Activated naive CD8-positive, alpha-beta T cell treated with anti-CD3 and anti-CD28 coated beads for 36 hours (primary cell): ENCODE data around the gene EWSR1. TPM values are rescaled to one million over a fixed set of nuclear protein-coding genes. Genes with fewer than 3 reads are reported as not detected.

ENCODE experiments used
- DNase-seq: peaks from one replicate; pipeline ENCODE4 v3.0.0; 2021
- H3K27ac Mint-ChIP-seq: one replicate; pipeline ENCODE4 v1.8.0; 2022; ENCODE audit warnings: mild to moderate bottlenecking, moderate library complexity, mixed read lengths
- H3K27me3 Mint-ChIP-seq: one replicate; pipeline ENCODE4 v1.8.0; 2022; ENCODE audit warnings: mild to moderate bottlenecking, mixed read lengths
- H3K36me3 Mint-ChIP-seq: one replicate; pipeline ENCODE4 v1.8.0; 2021; ENCODE audit warnings: mild to moderate bottlenecking, mixed read lengths
- H3K4me1 Mint-ChIP-seq: one replicate; pipeline ENCODE4 v1.8.0; 2021; ENCODE audit warnings: mixed read lengths
- H3K4me3 Mint-ChIP-seq: one replicate; pipeline ENCODE4 v1.8.0; 2022; ENCODE audit warnings: mild to moderate bottlenecking, moderate library complexity, mixed read lengths
- H3K9me3 Mint-ChIP-seq: one replicate; pipeline ENCODE4 v1.8.0; 2022; ENCODE audit warnings: mixed read lengths
- total RNA-seq, 2 experiments: library from RNA; stranded (reverse); gene quantifications; one replicate each; pipeline ENCODE4 v1.2.3, GENCODE V29; 2021

EWSR1 gene
- total RNA-seq, 2 experiments from 2014 or later, result 369 to 377 TPM

GRCh38 chr22:29328055-29328454 is 60.0 kb downstream of the EWSR1 start:
- no peaks in the 10 kb centered on the region for H3K4me1 Mint-ChIP-seq
- H3K27me3 Mint-ChIP-seq, result no peaks in the 10 kb centered on the region
- H3K36me3 Mint-ChIP-seq, result peaks cover 2% of the 10 kb centered on the region
- no peak overlapping the region for H3K4me3 Mint-ChIP-seq
- no peaks in the 10 kb centered on the region for H3K9me3 Mint-ChIP-seq
- DNase-seq, result no peak
- H3K27ac Mint-ChIP-seq, result no peak overlapping the region

GRCh38 chr22:29328566-29329500 is 60.8 kb downstream of the EWSR1 start:
- no peak overlapping the region for H3K4me3 Mint-ChIP-seq
- H3K4me1 Mint-ChIP-seq, result no peaks in the 10 kb centered on the region
- H3K27me3 Mint-ChIP-seq, result no peaks in the 10 kb centered on the region
- peaks cover 2% of the 10 kb centered on the region for H3K36me3 Mint-ChIP-seq
- H3K9me3 Mint-ChIP-seq, result no peaks in the 10 kb centered on the region
- no peak overlapping the region for H3K27ac Mint-ChIP-seq
- DNase-seq, result no peak

GRCh38 chr22:29329581-29329980 is 61.5 kb downstream of the EWSR1 start:
- no peak for DNase-seq
- H3K9me3 Mint-ChIP-seq, result no peaks in the 10 kb centered on the region
- no peaks in the 10 kb centered on the region for H3K27me3 Mint-ChIP-seq
- H3K36me3 Mint-ChIP-seq, result peaks cover 2% of the 10 kb centered on the region
- H3K4me3 Mint-ChIP-seq, result no peak overlapping the region
- no peak overlapping the region for H3K27ac Mint-ChIP-seq
- H3K4me1 Mint-ChIP-seq, result no peaks in the 10 kb centered on the region

GRCh38 chr22:29330291-29330690 is 62.2 kb downstream of the EWSR1 start:
- Mint-ChIP-seq H3K27me3 (no peaks in the 10 kb centered on the region), H3K4me3 (no peak overlapping the region), H3K36me3 (peaks cover 2% of the 10 kb centered on the region), H3K27ac (no peak overlapping the region), H3K4me1 (no peaks in the 10 kb centered on the region), H3K9me3 (no peaks in the 10 kb centered on the region)
- DNase-seq, result no peak

- Mint-ChIP-seq H3K4me1 (no peaks in the 10 kb centered on the region), H3K36me3 (peaks cover 3% of the 10 kb centered on the region), H3K27ac (no peak overlapping the region), H3K9me3 (no peaks in the 10 kb centered on the region), H3K4me3 (no peak overlapping the region), H3K27me3 (no peaks in the 10 kb centered on the region)
- no peak for DNase-seq
Measured at GRCh38 chr22:29330753-29331152, 62.7 kb downstream of the EWSR1 start.

- no peaks in the 10 kb centered on the region for H3K27me3 Mint-ChIP-seq
- no peaks in the 10 kb centered on the region for H3K9me3 Mint-ChIP-seq
- DNase-seq, result no peak
- no peak overlapping the region for H3K4me3 Mint-ChIP-seq
- peaks cover 3% of the 10 kb centered on the region for H3K36me3 Mint-ChIP-seq
- H3K4me1 Mint-ChIP-seq, result no peaks in the 10 kb centered on the region
- H3K27ac Mint-ChIP-seq, result no peak overlapping the region
Measured at GRCh38 chr22:29331213-29331612, 63.1 kb downstream of the EWSR1 start.

- Mint-ChIP-seq H3K36me3 (peaks cover 3% of the 10 kb centered on the region), H3K4me1 (no peaks in the 10 kb centered on the region), H3K27me3 (no peaks in the 10 kb centered on the region), H3K27ac (no peak overlapping the region), H3K9me3 (no peaks in the 10 kb centered on the region), H3K4me3 (no peak overlapping the region)
- no peak for DNase-seq
Measured at GRCh38 chr22:29331658-29332300, 63.7 kb downstream of the EWSR1 start.

- no peak for DNase-seq
- H3K4me1 Mint-ChIP-seq, result no peaks in the 10 kb centered on the region
- no peaks in the 10 kb centered on the region for H3K9me3 Mint-ChIP-seq
- H3K4me3 Mint-ChIP-seq, result no peak overlapping the region
- no peaks in the 10 kb centered on the region for H3K27me3 Mint-ChIP-seq
- H3K27ac Mint-ChIP-seq, result no peak overlapping the region
- peaks cover 3% of the 10 kb centered on the region for H3K36me3 Mint-ChIP-seq
Measured at GRCh38 chr22:29332886-29333496, 64.9 kb downstream of the EWSR1 start.

- H3K4me1 Mint-ChIP-seq, result no peaks in the 10 kb centered on the region
- DNase-seq, result no peak
Measured at GRCh38 chr22:29334148-29334547, 66.1 kb downstream of the EWSR1 start.

GRCh38 chr22:29334696-29335344 is 66.8 kb downstream of the EWSR1 start:
- H3K4me3 Mint-ChIP-seq, result no peak overlapping the region
- no peak for DNase-seq
- H3K4me1 Mint-ChIP-seq, result no peaks in the 10 kb centered on the region
- no peak overlapping the region for H3K27ac Mint-ChIP-seq
- H3K36me3 Mint-ChIP-seq, result peaks cover 1% of the 10 kb centered on the region
- no peaks in the 10 kb centered on the region for H3K9me3 Mint-ChIP-seq
- H3K27me3 Mint-ChIP-seq, result no peaks in the 10 kb centered on the region

More at GRCh38 chr22:29334148-29334547, 66.1 kb downstream of the EWSR1 start:
- Mint-ChIP-seq H3K27me3 (no peaks in the 10 kb centered on the region), H3K27ac (no peak overlapping the region), H3K36me3 (peaks cover 3% of the 10 kb centered on the region), H3K4me3 (no peak overlapping the region), H3K9me3 (no peaks in the 10 kb centered on the region)

GRCh38 chr22:29335656-29336055 is 67.6 kb downstream of the EWSR1 start:
- peaks cover 1% of the 10 kb centered on the region for H3K36me3 Mint-ChIP-seq
- no peak overlapping the region for H3K4me3 Mint-ChIP-seq
- no peak for DNase-seq
- no peaks in the 10 kb centered on the region for H3K9me3 Mint-ChIP-seq
- H3K4me1 Mint-ChIP-seq, result no peaks in the 10 kb centered on the region
- H3K27ac Mint-ChIP-seq, result no peak overlapping the region
- H3K27me3 Mint-ChIP-seq, result no peaks in the 10 kb centered on the region

- no peaks in the 10 kb centered on the region for H3K4me1 Mint-ChIP-seq
- H3K9me3 Mint-ChIP-seq, result no peaks in the 10 kb centered on the region
- no peak overlapping the region for H3K4me3 Mint-ChIP-seq
- H3K27ac Mint-ChIP-seq, result peak overlapping the region; percentile 65
- H3K36me3 Mint-ChIP-seq, result peaks cover 3% of the 10 kb centered on the region
- no peaks in the 10 kb centered on the region for H3K27me3 Mint-ChIP-seq
- DNase-seq, result no peak
Measured at GRCh38 chr22:29336751-29337490, 68.9 kb downstream of the EWSR1 start.

GRCh38 chr22:29337631-29338284 is 69.7 kb downstream of the EWSR1 start:
- H3K9me3 Mint-ChIP-seq, result no peaks in the 10 kb centered on the region
- H3K4me3 Mint-ChIP-seq, result no peak overlapping the region
- no peak for DNase-seq
- peaks cover 4% of the 10 kb centered on the region for H3K36me3 Mint-ChIP-seq
- H3K4me1 Mint-ChIP-seq, result no peaks in the 10 kb centered on the region
- H3K27me3 Mint-ChIP-seq, result no peaks in the 10 kb centered on the region
- H3K27ac Mint-ChIP-seq, result no peak overlapping the region

- Mint-ChIP-seq H3K4me3 (no peak overlapping the region), H3K9me3 (no peaks in the 10 kb centered on the region), H3K36me3 (peaks cover 7% of the 10 kb centered on the region), H3K4me1 (no peaks in the 10 kb centered on the region), H3K27me3 (no peaks in the 10 kb centered on the region), H3K27ac (no peak overlapping the region)
- no peak for DNase-seq
Measured at GRCh38 chr22:29338398-29338797, 70.3 kb downstream of the EWSR1 start.
